ENCODE results near the gene RNASE1. TPM values are rescaled to one million over a fixed set of nuclear protein-coding genes. Genes with fewer than 3 reads are reported as not detected.
A peak's percentile ranks its signal among the peaks of the same experiment; 100 is the strongest.
"Not testable (repeated sequence)": the region's sequence is repeated elsewhere in the genome, so short reads cannot be mapped to it uniquely, and the experiment has no call there.

Gene RNASE1
- total RNA-seq, 4 donors from 2014 or later: 42.6 to 129 (median 87.7) TPM

- intact Hi-C loops (cut with DNase I; ENCODE audit: low total_unique reads): no loop called here
- TF ChIP-seq POLR2A (IDR thresholded peaks at IDR 0.05) (no peak), CTCF (IDR thresholded peaks at IDR 0.05) (no peak)
Observed at GRCh38 chr14:20823859-20824258, 21.2 kb upstream of the RNASE1 start.

GRCh38 chr14:20821521-20822108, 19.0 kb upstream of the RNASE1 start:
- H3K4me3 ChIP-seq (ENCODE audit: low read depth, poor library complexity, severe bottlenecking); intact Hi-C loops (cut with DNase I; ENCODE audit: low total_unique reads): not testable (repeated sequence)
- WGBS, 2 donors: 46 to 47% methylated on average over 3 of the region's 3 CpGs
- peak in 1 of 2 donors; percentile 47 for DNase-seq (ENCODE audit: low spot score in 2 of 2)

More at GRCh38 chr14:20823859-20824258, 21.2 kb upstream of the RNASE1 start:
- no peak for DNase-seq (ENCODE audit: low spot score in 2 of 2)
- 82 to 86% methylated on average over 8 of the region's 8 CpGs for WGBS, 2 donors
- H3K4me3 ChIP-seq (ENCODE audit: low read depth, poor library complexity, severe bottlenecking): no peak overlapping the region

GRCh38 chr14:20820063-20820904, 17.6 kb upstream of the RNASE1 start:
- H3K4me3 ChIP-seq (ENCODE audit: low read depth, poor library complexity, severe bottlenecking): no peak overlapping the region
- TF ChIP-seq POLR2A (IDR thresholded peaks at IDR 0.05) (no peak), CTCF (IDR thresholded peaks at IDR 0.05) (no peak)
- 73 to 74% methylated on average over 14 of the region's 14 CpGs for WGBS, 2 donors
- intact Hi-C loops (cut with DNase I; ENCODE audit: low total_unique reads): no loop called here
- no peak for DNase-seq (ENCODE audit: low spot score in 2 of 2)

DNA sequence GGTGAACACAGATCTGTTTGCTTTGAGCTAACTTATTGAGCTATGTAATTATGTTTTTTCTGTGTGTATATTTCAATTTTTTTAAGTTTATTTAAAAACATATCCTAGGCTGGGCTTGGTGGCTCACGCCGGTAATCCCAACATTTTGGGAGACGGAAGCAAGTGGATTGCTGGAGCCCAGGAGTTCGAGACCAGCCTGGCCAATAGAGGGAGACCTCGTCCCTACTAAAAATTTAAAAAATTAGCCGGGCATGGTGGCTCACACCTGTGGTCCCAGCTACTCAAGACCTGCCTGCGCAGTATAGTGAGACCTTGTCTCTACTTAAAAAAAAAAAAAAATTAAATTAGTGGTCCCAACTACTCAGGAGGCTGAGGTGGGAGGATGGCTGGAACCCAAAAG, 16.2 kb upstream of the RNASE1 start:
- WGBS, 2 donors: 78 to 89% methylated on average over 7 of the region's 7 CpGs
- H3K4me3 ChIP-seq (ENCODE audit: low read depth, poor library complexity, severe bottlenecking): no peak overlapping the region
- TF ChIP-seq CTCF (IDR thresholded peaks at IDR 0.05): no peak
- TF ChIP-seq POLR2A (IDR thresholded peaks at IDR 0.05): no peak
- DNase-seq (ENCODE audit: low spot score in 2 of 2): no peak
- intact Hi-C loops (cut with DNase I; ENCODE audit: low total_unique reads): no loop called here

DNA sequence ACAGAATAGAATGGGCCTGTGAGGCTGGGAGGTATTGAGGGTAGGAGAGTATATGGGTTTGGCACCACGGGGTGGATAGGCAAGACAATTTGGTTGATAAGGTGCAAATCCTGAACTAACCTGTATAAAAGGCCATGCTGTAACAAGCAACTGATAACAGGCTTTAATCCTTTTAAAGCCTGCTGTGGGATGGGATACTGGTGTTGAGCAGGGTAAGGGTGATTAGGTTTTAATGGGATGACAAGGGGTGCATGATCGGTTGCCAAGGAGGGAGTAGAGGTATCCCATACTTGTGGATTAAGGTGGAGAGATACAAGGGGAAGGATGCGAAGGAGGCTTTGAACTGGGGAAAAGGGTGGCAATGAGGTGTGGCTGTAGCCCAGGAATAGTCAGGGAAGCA, 13.3 kb upstream of the RNASE1 start:
- H3K4me3 ChIP-seq (ENCODE audit: low read depth, poor library complexity, severe bottlenecking); intact Hi-C loops (cut with DNase I; ENCODE audit: low total_unique reads); DNase-seq (ENCODE audit: low spot score in 2 of 2): not testable (repeated sequence)
- 78 to 86% methylated on average over 3 of the region's 3 CpGs for WGBS, 2 donors

DNA sequence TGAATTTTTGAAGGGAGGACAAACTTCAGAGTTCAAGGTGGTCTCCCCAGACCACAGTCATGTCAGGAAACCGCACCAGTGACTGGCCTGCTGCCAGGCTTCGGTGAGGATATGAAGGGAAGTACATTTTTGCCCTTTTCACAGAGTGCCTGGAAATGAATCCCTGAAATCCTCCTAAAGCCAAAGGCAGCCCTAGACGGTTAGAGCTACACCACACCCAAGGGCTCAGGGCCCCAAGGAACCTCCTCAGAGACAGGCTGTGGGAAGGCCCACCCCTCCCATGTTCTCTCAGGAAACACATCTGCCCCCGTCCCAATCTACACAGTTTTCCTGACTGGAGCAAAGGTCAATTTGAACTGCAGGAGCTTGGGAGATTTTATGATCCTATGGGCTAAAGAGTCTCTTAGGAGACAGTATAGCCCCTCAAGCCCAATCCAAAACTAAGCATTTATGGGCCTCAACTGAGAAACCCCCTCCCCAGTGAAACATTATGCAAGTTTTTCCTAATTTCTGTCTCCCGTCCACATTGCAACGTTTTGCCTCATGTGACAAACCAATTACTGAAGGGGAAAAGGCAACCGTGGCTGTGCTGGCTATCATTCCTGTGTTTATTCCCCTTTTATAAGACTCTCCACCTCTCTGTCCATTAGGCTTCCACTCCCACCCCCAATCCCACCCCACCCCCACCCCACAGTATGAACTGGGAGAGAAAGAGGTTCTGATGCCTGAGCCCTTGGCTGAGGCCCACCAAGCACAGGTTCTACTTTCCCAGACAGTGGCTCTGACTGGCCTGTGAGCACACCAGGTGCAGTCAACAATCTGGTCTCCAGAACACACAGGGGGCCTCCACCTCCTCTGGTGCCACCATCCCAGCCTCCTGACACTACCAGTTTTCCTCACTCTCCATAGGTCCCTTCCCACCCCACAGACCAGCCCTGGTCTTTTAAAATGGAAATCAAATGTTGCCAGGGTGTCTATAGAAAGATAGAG, 9.6 kb upstream of the RNASE1 start:
- TF ChIP-seq POLR2A (IDR thresholded peaks at IDR 0.05) (no peak), CTCF (IDR thresholded peaks at IDR 0.05) (no peak)
- DNase-seq (ENCODE audit: low spot score in 2 of 2): no peak
- intact Hi-C loops (cut with DNase I; ENCODE audit: low total_unique reads): loop anchor here (2.0 kb wide), 1 partner anchor 59 kb away; no protein-coding TSS in a partner anchor
- H3K4me3 ChIP-seq (ENCODE audit: low read depth, poor library complexity, severe bottlenecking): no peak overlapping the region
- WGBS, 2 donors: 31 to 34% methylated on average over 7 of the region's 7 CpGs
